NT2/D1 (cell line): Measurements from ENCODE around the gene HTR3B.

ENCODE experiments used
- DNase-seq: peaks from one replicate; pipeline ENCODE4 v3.0.0-alpha.2; 2011; ENCODE audit warnings: low read depth, low spot score
- H3K27me3 ChIP-seq: 2 replicates; pipeline ENCODE4 v1.6.0; 2011; ENCODE audit warnings: mild to moderate bottlenecking; ENCODE audit not compliant: insufficient read length, insufficient read depth
- H3K36me3 ChIP-seq: 2 replicates; pipeline ENCODE4 v1.6.1; 2011; ENCODE audit warnings: mild to moderate bottlenecking, low read length, mixed read lengths; ENCODE audit not compliant: insufficient read depth, insufficient read length
- H3K4me1 ChIP-seq: 2 replicates; pipeline ENCODE4 v1.5.1; 2011; ENCODE audit not compliant: insufficient read depth, insufficient read length
- H3K4me3 ChIP-seq: 2 replicates; pipeline ENCODE4 v1.5.1; 2011; ENCODE audit warnings: low read depth; ENCODE audit not compliant: insufficient read length
- H3K9ac ChIP-seq: 2 replicates; pipeline ENCODE4 v1.6.0; 2011; ENCODE audit warnings: low read depth; ENCODE audit not compliant: insufficient read length
- H3K9me3 ChIP-seq: 2 replicates; pipeline ENCODE4 v1.5.1; 2011; ENCODE audit warnings: mild to moderate bottlenecking, low read length; ENCODE audit not compliant: insufficient read depth
- SUZ12 ChIP-seq: IDR thresholded peaks from 2 replicates; pipeline ENCODE4 v1.6.1; 2011; ENCODE audit not compliant: insufficient read length, insufficient read depth; ENCODE audit errors: extremely low read depth
- YY1 ChIP-seq: IDR thresholded peaks from 2 replicates; pipeline ENCODE4 v1.6.1; 2011; ENCODE audit not compliant: insufficient read length, insufficient read depth
- ZNF274 ChIP-seq: IDR thresholded peaks from 2 replicates; pipeline ENCODE4 v1.6.1; 2011; ENCODE audit warnings: mild to moderate bottlenecking, low read depth, low read length

The HTR3B gene

GRCh38 chr11:113867843-113868503, 36.6 kb upstream of the HTR3B start:
- Histone ChIP-seq H3K9ac (no peak overlapping the region), H3K4me1 (peaks cover 2% of the 10 kb centered on the region), H3K27me3 (no peaks in the 10 kb centered on the region), H3K4me3 (no peak overlapping the region), H3K9me3 (no peaks in the 10 kb centered on the region), H3K36me3 (peaks cover 39% of the 10 kb centered on the region)
- TF ChIP-seq SUZ12 (no peak), YY1 (no peak), ZNF274 (no peak)
- no peak for DNase-seq

GRCh38 chr11:113871336-113871735, 33.3 kb upstream of the HTR3B start:
- no peaks in the 10 kb centered on the region for H3K4me1 ChIP-seq
- H3K9me3 ChIP-seq: no peaks in the 10 kb centered on the region
- H3K36me3 ChIP-seq: peaks cover 33% of the 10 kb centered on the region
- no peak overlapping the region for H3K4me3 ChIP-seq
- H3K27me3 ChIP-seq: no peaks in the 10 kb centered on the region
- DNase-seq: no peak
- TF ChIP-seq YY1: no peak
- TF ChIP-seq ZNF274: no peak
- no peak for TF ChIP-seq SUZ12
- H3K9ac ChIP-seq: no peak overlapping the region

GRCh38 chr11:113873236-113873626, 31.4 kb upstream of the HTR3B start:
- H3K36me3 ChIP-seq: peaks cover 29% of the 10 kb centered on the region
- no peaks in the 10 kb centered on the region for H3K27me3 ChIP-seq
- DNase-seq: no peak
- H3K4me1 ChIP-seq: no peaks in the 10 kb centered on the region
- peak overlapping the region; percentile 64 for H3K9ac ChIP-seq
- TF ChIP-seq SUZ12 (no peak), YY1 (no peak)
- no peaks in the 10 kb centered on the region for H3K9me3 ChIP-seq
- H3K4me3 ChIP-seq: peak overlapping the region; percentile 79

GRCh38 chr11:113874096-113874495, 30.5 kb upstream of the HTR3B start:
- no peak for DNase-seq
- H3K27me3 ChIP-seq: no peaks in the 10 kb centered on the region
- H3K9me3 ChIP-seq: no peaks in the 10 kb centered on the region
- H3K36me3 ChIP-seq: peaks cover 24% of the 10 kb centered on the region
- no peaks in the 10 kb centered on the region for H3K4me1 ChIP-seq
- H3K4me3 ChIP-seq: peak overlapping the region; percentile 79
- TF ChIP-seq ZNF274: no peak
- no peak for TF ChIP-seq YY1
- no peak for TF ChIP-seq SUZ12
- peak overlapping the region; percentile 79 for H3K9ac ChIP-seq

GRCh38 chr11:113874581-113875233, 29.9 kb upstream of the HTR3B start:
- DNase-seq: no peak
- no peaks in the 10 kb centered on the region for H3K9me3 ChIP-seq

GRCh38 chr11:113875234-113876073, 29.1 kb upstream of the HTR3B start, which contains the start of gene USP28:
Gene USP28, minus strand, starts transcription at chr11:113875572. Its CDS starts 71 bp downstream, at chr11:113875501.
- Histone ChIP-seq H3K9ac (peak within 1 kb of the TSS; percentile 82), H3K4me3 (peak within 1 kb of the TSS; percentile 79), H3K4me1 (no peaks in the 10 kb centered on the region), H3K9me3 (no peaks in the 10 kb centered on the region), H3K36me3 (peaks cover 18% of the 10 kb centered on the region), H3K27me3 (no peaks in the 10 kb centered on the region)
- TF ChIP-seq YY1 (no peak), SUZ12 (no peak), ZNF274 (no peak)
- peak; percentile 87 for DNase-seq

More at GRCh38 chr11:113874581-113875233, 29.9 kb upstream of the HTR3B start:
- Histone ChIP-seq H3K4me1 (no peaks in the 10 kb centered on the region), H3K4me3 (peak overlapping the region; percentile 79), H3K27me3 (no peaks in the 10 kb centered on the region), H3K36me3 (peaks cover 18% of the 10 kb centered on the region), H3K9ac (peak overlapping the region; percentile 79)
- TF ChIP-seq ZNF274: no peak
- TF ChIP-seq SUZ12: no peak
- TF ChIP-seq YY1: no peak
